WTC11 (cell line): ENCODE measurements around the gene BZW2. TPM values are rescaled to one million over a fixed set of nuclear protein-coding genes. Genes with fewer than 3 reads are reported as not detected.

ENCODE experiments used
- ATAC-seq: fragments of 200-7000 bp; cut with Tn5 transposase; 2 replicates; pipeline ENCODE4 v1.10.0; 2021; ENCODE audit warnings: mild to moderate bottlenecking, moderate library complexity
- CTCF ChIA-PET: fragments of 300-600 bp; sonication (Branson Sonifier 250); formaldehyde crosslinking; loops from one replicate; lab custom pipeline; 2021; ENCODE audit warnings: antibody characterized with exemption; lab: Charles Lee
- POLR2A ChIA-PET: fragments of 350-600 bp; sonication (Branson Sonifier 250); formaldehyde crosslinking; loops from one replicate; lab custom pipeline; 2021; ENCODE audit warnings: antibody characterized with exemption; lab: Charles Lee
- DNase-seq: peaks from one replicate; pipeline ENCODE4 v3.0.0; 2021; ENCODE audit warnings: low spot score
- H3K27ac Mint-ChIP-seq: 2 replicates; pipeline ENCODE4 v1.8.0; 2021; ENCODE audit warnings: mixed read lengths
- H3K27me3 Mint-ChIP-seq: 2 replicates; pipeline ENCODE4 v1.8.0; 2021; ENCODE audit warnings: low read depth, mild to moderate bottlenecking, moderate library complexity, mixed read lengths
- H3K36me3 Mint-ChIP-seq: 2 replicates; pipeline ENCODE4 v1.8.0; 2021; ENCODE audit warnings: mixed read lengths
- H3K4me1 Mint-ChIP-seq: 2 replicates; pipeline ENCODE4 v1.8.0; 2022; ENCODE audit warnings: mixed read lengths
- H3K4me3 Mint-ChIP-seq: 2 replicates; pipeline ENCODE4 v1.8.0; 2021; ENCODE audit warnings: mild to moderate bottlenecking, moderate library complexity, mixed read lengths
- H3K9me3 Mint-ChIP-seq: 2 replicates; pipeline ENCODE4 v1.8.0; 2021; ENCODE audit warnings: mixed read lengths
- ATF2 ChIP-seq: sonication (generic); formaldehyde crosslinking; IDR thresholded peaks from 2 replicates; pipeline ENCODE4 v1.8.1; 2022; ENCODE audit warnings: low read depth, missing genetic modification reagents, borderline replicate concordance
- E2F5 ChIP-seq: sonication (generic); formaldehyde crosslinking; IDR thresholded peaks from 2 replicates; pipeline ENCODE4 v1.8.1; 2022; ENCODE audit warnings: mild to moderate bottlenecking, moderate library complexity, missing genetic modification reagents
- EMX1 ChIP-seq: fragments of 250-450 bp; sonication (Bioruptor Pico); IDR thresholded peaks from 2 replicates; pipeline ENCODE4 v1.8.0; 2021; ENCODE audit warnings: mild to moderate bottlenecking
- MXD4 ChIP-seq: fragments of 250-450 bp; sonication (Bioruptor Pico); IDR thresholded peaks from 2 replicates; pipeline ENCODE4 v1.8.0; 2021; ENCODE audit warnings: mild to moderate bottlenecking, moderate library complexity, borderline replicate concordance
- MYBL2 ChIP-seq: sonication (generic); formaldehyde crosslinking; IDR thresholded peaks from 2 replicates; pipeline ENCODE4 v1.8.1; 2023; ENCODE audit warnings: mild to moderate bottlenecking, moderate library complexity, missing genetic modification reagents
- PREB ChIP-seq: sonication (generic); formaldehyde crosslinking; IDR thresholded peaks from 2 replicates; pipeline ENCODE4 v1.8.1; 2022; ENCODE audit warnings: mild to moderate bottlenecking, missing genetic modification reagents, moderate library complexity, borderline replicate concordance
- SOX15 ChIP-seq: fragments of 250-450 bp; sonication (Bioruptor Pico); IDR thresholded peaks from 2 replicates; pipeline ENCODE4 v1.9.0; 2021; ENCODE audit warnings: mild to moderate bottlenecking
- USF2 ChIP-seq: sonication (generic); formaldehyde crosslinking; IDR thresholded peaks from 2 replicates; pipeline ENCODE4 v1.8.1; 2023; ENCODE audit warnings: mild to moderate bottlenecking, missing genetic modification reagents, moderate library complexity
- ZNF121 ChIP-seq: sonication (generic); formaldehyde crosslinking; IDR thresholded peaks from 2 replicates; pipeline ENCODE4 v1.8.0; 2023; ENCODE audit warnings: missing genetic modification reagents
- ZNF232 ChIP-seq: sonication (generic); formaldehyde crosslinking; IDR thresholded peaks from 2 replicates; pipeline ENCODE4 v1.8.0; 2022; ENCODE audit warnings: mild to moderate bottlenecking, missing genetic modification reagents
- ZNF281 ChIP-seq: sonication (generic); formaldehyde crosslinking; IDR thresholded peaks from 2 replicates; pipeline ENCODE4 v1.8.0; 2023; ENCODE audit warnings: mild to moderate bottlenecking, missing genetic modification reagents
- ZNF671 ChIP-seq: fragments of 250-450 bp; sonication (Bioruptor Pico); IDR thresholded peaks from 2 replicates; pipeline ENCODE4 v1.8.0; 2021; ENCODE audit warnings: mild to moderate bottlenecking
- total RNA-seq: library from RNA; stranded (reverse); gene quantifications from 3 replicates; pipeline ENCODE4 v1.2.3, GENCODE V29; 2021
- TF ChIP-seq, protein P1 (sequence below): fragments of 250-450 bp; sonication (Bioruptor Pico); IDR thresholded peaks from 2 replicates; pipeline ENCODE4 v1.9.0; 2021; ENCODE audit warnings: moderate library complexity, mild to moderate bottlenecking, inconsistent platforms, borderline replicate concordance
- TF ChIP-seq, protein P2 (sequence below): sonication (generic); formaldehyde crosslinking; IDR thresholded peaks from 2 replicates; pipeline ENCODE4 v1.8.1; 2022; ENCODE audit warnings: missing genetic modification reagents, borderline replicate concordance

BZW2 gene
- total RNA-seq, 1 experiment from 2014 or later, result 105 TPM

DNA sequence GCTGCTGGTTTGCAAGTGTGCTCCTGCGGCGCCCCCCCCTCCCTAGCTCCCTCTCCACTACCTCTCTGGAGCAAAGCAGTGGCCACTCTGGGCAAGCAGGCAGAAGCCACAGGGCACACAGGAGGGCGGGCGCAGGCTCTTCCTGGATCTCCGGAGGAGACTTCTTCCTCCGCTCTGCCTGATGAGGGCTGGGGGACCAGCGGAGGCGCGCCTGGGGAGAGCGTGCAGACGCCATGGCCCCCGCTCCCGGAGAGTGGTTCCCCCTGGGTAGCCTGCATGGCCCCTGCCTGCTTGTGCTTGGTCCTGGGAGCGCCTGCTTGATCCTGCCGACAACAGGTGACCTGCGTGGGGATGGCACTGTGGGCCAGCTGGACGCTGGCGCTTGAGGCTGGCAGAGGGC lies 29.4 kb upstream of the BZW2 start (continued):
- TF ChIP-seq ZNF281, result no peak

DNA sequence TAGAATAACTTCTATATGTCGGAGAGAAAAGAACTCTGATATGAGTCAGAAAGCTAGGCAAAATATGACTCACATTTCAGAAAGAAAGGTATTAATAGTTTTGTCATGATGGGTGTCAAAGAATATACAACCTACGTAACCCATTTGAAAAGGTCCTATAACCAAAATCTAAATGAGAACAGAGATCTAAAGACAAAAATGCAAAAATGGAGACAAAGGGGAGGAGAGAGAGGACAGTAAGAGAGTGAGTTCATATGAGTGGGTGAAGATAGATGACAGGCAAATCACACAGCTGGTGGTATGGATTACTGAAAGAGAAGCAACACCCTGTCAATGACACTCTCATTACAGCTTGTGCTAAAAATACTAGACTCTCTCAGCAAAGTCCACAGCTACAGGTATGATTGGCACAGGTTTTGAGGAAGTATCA lies 26.0 kb upstream of the BZW2 start:
- ATAC-seq (no peak), DNase-seq (no peak)
- Mint-ChIP-seq H3K36me3 (peaks cover 11% of the 10 kb centered on the region), H3K27ac (no peak overlapping the region; the same call in 1 of the 2 replicates), H3K27me3 (no peaks in the 10 kb centered on the region), H3K4me1 (peaks cover 13% of the 10 kb centered on the region), H3K9me3 (no peaks in the 10 kb centered on the region), H3K4me3 (no peak overlapping the region)
- CTCF ChIA-PET, result no interaction called here
- POLR2A ChIA-PET, result no interaction called here
- no peak for TF ChIP-seq ZNF121 (CRISPR knock-in tag)
- TF ChIP-seq PREB (CRISPR knock-in tag), result no peak
- no peak for TF ChIP-seq ATF2 (CRISPR knock-in tag)
- TF ChIP-seq EMX1 (CRISPR knock-in tag), result no peak
- no peak for TF ChIP-seq ZNF671 (CRISPR knock-in tag)
- TF ChIP-seq SOX15, result no peak
- no peak for TF ChIP-seq E2F5 (CRISPR knock-in tag)
- TF ChIP-seq MYBL2 (CRISPR knock-in tag), result no peak
- TF ChIP-seq MXD4 (CRISPR knock-in tag), result no peak

DNA sequence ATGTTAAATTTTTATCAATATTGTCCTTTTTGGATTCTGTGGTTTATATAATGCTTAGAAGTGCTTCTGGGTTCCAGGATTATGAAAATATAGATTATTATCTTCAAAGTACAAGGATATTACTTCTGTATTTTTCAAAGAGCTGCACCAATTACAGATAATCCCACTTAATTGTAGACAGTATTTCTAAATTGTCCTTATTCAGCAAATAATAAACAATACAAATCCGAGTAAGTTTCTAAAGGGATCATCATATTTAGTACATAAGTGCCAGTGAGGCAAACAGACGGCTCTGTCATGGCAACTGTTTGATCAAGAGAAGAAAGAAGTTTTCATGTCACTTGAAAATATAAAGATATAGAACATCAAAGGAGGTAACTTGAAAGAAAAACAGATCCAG lies 19.6 kb upstream of the BZW2 start:
- Mint-ChIP-seq H3K27me3 (no peaks in the 10 kb centered on the region), H3K36me3 (peaks cover 4% of the 10 kb centered on the region; the same call in 1 of the 2 replicates), H3K9me3 (no peaks in the 10 kb centered on the region), H3K27ac (no peak overlapping the region), H3K4me3 (no peak overlapping the region), H3K4me1 (peaks cover 5% of the 10 kb centered on the region)
- ChIA-PET CTCF (no interaction called here), POLR2A (no interaction called here)
- ATAC-seq, result no peak
- no peak for DNase-seq
- TF ChIP-seq ZNF232, result no peak
- TF ChIP-seq, protein P1, sequence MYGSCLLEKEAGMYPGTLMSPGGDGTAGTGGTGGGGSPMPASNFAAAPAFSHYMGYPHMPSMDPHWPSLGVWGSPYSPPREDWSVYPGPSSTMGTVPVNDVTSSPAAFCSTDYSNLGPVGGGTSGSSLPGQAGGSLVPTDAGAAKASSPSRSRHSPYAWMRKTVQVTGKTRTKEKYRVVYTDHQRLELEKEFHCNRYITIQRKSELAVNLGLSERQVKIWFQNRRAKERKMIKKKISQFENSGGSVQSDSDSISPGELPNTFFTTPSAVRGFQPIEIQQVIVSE (CRISPR knock-in tag), result no peak
- no peak for TF ChIP-seq USF2 (CRISPR knock-in tag)
- TF ChIP-seq, protein P2, sequence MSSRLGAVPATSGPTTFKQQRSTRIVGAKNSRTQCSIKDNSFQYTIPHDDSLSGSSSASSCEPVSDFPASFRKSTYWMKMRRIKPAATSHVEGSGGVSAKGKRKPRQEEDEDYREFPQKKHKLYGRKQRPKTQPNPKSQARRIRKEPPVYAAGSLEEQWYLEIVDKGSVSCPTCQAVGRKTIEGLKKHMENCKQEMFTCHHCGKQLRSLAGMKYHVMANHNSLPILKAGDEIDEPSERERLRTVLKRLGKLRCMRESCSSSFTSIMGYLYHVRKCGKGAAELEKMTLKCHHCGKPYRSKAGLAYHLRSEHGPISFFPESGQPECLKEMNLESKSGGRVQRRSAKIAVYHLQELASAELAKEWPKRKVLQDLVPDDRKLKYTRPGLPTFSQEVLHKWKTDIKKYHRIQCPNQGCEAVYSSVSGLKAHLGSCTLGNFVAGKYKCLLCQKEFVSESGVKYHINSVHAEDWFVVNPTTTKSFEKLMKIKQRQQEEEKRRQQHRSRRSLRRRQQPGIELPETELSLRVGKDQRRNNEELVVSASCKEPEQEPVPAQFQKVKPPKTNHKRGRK (CRISPR knock-in tag), result no peak
- TF ChIP-seq, all 79 proteins: peak for 0
